Ureter (tissue), 1 donor: Measurements from ENCODE around the gene OR2S2. TPM values are rescaled to one million over a fixed set of nuclear protein-coding genes. Genes with fewer than 3 reads are reported as not detected.
A peak's percentile ranks its signal among the peaks of the same experiment; 100 is the strongest.
"Not testable (repeated sequence)": the region's sequence is repeated elsewhere in the genome, so short reads cannot be mapped to it uniquely, and the experiment has no call there.

Source experiments
- DNase-seq: peaks from one replicate; pipeline ENCODE4 v3.0.0-alpha.2; 2020; ENCODE audit warnings: low spot score
- total RNA-seq: library from RNA; stranded (reverse); gene quantifications from one replicate; pipeline ENCODE4 v1.2.4, GENCODE V29; 2023
- donor health status: DM: yes; HTN: yes; CAD: no.

OR2S2 gene
- total RNA-seq, 1 donor from 2014 or later: not detected

DNA sequence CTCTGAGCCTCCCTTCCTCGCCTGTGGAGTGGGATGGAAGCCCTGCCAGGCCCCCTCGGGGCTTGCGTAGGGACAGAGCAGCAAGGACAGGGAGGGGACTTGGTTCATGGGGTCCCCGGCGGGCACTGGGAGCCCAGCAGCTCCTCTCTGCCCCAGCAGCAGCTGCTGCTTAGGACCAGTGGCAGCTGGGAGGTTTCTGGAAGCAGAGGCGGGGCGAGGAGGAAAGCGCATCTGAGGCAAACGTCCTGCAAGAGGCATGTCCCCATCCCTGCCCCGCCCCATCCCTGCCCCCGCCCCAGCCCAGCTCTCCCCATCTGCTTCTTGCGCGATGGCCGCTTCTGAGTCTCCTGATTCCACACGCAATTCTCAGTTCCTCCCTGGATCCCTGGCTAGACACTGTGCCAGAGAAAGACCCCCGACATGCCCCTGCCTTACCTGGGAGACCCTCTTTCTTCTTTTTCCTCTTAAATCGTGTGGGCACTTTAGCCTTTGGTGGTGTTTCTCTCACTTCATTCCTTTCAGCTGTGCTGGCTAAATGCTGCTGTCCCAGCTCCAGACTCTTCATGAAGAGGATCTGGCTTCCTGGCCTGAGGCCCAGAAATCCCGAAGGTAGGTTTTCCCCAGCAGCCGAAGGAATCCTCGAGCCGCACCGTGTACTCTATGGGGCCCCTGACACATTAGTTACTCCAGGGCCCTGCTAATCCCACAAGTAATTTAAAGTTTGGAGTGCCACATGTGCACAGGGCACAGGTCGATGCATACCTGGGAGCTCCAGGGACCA lies 4.4 kb upstream of the OR2S2 start:
- DNase-seq: no peak

DNA sequence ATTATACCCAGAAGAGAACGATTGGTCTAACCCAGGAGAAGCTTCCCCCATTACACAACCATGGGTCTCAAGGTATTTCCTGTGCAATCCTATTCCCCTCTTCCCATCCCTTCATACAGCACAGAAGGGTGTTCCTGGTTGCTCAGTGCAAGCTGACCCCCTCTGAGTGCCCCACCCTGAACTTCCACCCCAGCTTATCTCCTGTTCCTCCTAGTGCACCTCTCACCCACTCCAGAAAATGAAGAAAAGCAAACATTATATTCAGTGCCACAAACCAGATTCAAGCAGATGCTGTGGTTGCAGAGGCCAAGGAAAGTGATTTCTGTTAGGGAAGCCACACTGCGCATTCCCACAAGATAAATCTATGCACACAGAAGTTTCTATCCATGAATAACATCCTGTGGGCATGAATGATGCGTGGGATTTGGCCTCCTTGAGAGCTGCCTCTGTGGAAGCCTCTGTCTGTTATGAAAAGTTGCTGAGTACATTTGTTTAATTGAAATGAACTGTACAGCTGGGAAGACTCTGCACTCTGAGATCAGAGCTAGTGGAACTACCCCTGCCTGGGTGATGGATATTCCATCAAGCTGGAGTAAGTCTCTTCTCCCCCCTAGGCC lies 2.2 kb upstream of the OR2S2 start:
- no peak for DNase-seq

DNA sequence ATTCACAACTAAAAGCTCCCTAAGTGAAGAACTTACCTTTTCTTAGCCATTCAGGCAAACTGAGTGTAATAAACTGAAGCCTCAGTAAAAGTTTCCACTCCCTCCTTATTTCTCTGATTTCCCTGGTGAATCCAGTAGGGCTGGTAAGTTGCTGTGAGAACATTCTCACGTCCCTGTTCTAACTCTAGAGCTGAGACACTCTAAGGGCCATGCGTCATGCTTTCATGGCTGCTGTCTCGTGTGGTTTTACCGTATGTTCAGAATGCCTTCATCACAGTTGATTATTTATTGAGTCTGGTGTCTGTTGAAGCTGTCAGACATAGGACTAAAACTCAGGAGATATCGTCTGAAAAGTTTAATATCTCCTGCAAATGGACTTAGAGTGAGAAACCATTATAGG lies 1.3 kb downstream of the OR2S2 start:
- DNase-seq: no peak

DNA sequence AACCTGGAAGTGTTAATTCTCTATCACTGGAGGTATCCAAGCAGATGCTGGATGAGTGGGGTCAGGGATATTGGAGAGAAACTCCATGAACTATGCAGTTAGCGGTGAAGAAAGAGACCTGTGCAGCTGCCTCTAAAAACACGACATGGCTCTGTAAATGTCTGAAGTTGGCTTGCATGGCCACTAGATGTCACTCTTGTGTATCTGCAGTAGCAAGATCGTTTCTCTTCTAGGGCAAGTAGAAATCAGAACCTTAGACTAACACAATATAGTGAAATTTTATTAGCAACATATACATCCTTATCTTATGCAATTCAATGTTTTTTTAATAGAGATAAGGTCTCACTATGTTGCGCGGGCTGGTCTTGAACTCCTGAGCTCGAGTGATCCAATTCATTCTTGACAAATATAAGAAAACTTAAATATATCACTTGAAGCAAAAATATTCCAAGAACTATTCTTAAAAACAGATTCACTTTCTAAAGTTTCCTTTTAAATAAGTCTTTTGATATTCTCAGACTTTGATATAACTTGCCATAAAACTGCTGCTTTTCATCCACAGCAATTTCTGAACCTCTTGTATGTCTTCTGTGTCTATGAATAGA lies 2.9 kb downstream of the OR2S2 start:
- DNase-seq: no peak

DNA sequence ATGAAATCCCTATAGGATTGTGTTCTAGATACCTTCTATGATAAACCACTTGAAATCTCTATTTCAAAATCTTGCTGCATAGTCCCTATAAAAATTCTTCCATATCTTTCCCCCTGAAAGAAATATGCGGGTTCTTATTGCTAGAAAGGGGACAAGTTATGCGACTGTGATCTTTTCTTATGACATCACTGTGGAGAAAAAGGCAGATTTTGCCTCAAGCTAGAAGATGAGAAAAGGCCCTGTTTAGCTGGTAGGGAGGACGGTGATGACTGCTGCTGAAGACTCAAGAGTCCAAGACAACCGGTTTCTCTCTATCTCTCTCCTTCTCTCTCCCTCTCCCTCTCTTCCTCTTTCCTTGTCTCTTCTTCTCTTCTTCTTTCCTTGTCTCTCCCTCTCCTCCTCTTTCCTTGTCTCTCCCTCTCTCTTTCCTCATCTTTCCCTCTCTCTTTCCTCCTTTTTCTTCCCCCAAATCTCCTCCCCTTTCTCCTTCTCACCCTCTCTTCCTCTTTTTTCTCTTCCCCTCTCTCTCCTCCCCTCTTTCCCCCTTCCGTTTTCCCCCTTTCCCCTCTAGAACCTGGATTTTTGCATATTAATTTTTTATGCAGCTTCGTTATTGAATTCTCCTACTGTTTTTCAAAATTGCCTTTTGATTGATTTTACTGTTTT lies 5.3 kb downstream of the OR2S2 start:
- no peak for DNase-seq

DNA sequence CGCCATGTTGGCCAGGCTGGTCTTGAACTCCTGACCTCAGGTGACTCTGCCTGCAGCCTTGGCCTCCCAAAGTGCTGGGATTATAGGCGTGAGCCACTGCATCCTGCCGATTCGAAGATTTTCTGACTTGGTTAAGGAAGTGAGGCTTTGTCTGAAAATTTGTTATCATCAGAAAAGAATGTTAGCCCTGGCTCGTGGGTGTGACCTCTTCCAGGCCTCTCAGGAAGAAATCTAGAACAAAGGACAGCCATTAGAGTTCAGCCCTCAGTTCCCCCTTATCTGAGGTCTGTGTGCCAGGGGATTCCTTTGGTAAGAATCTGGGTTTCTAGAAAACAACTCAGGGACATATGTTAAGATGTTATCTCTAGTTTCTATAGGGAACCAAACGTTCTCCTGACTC lies 6.2 kb downstream of the OR2S2 start:
- DNase-seq: no peak

DNA sequence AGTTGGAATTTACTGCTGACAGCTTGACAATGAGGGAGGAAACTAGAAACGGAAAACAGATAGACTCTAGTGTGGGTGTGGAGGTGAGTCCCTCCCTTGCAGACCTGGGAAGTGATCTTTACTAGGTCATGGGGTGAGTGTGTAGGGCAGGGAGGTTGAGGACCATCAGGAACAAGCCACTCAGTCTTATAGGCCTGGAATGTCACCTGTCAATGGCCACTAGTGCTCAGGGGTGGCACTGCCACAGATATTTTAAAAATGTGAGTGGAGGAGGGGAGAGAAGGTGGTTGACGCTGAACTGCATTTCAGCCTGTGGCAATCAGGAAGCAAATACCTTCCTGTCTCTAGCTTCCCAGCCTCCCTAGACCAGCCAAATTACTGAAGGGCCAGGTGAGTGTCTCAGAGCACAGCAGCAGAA lies 9.0 kb downstream of the OR2S2 start:
- no peak for DNase-seq

DNA sequence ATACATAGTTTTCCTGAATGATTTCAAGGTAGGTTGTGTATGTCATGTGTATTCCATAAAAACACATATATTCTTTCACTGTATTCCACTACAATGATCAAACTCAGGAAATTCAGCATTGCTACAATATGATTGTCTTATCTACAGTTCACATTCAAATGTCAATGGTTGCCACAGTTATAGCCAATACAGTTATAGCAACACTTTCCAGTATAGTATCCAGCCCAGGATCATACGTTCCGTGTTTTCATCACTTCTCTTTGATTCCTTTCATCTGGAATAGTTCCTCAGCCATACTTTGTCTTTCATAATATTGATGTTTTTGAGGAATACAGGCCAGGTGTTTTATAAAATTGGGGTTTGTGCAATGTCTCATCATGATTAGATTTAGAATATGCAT lies 9.5 kb downstream of the OR2S2 start:
- DNase-seq: no peak

DNA sequence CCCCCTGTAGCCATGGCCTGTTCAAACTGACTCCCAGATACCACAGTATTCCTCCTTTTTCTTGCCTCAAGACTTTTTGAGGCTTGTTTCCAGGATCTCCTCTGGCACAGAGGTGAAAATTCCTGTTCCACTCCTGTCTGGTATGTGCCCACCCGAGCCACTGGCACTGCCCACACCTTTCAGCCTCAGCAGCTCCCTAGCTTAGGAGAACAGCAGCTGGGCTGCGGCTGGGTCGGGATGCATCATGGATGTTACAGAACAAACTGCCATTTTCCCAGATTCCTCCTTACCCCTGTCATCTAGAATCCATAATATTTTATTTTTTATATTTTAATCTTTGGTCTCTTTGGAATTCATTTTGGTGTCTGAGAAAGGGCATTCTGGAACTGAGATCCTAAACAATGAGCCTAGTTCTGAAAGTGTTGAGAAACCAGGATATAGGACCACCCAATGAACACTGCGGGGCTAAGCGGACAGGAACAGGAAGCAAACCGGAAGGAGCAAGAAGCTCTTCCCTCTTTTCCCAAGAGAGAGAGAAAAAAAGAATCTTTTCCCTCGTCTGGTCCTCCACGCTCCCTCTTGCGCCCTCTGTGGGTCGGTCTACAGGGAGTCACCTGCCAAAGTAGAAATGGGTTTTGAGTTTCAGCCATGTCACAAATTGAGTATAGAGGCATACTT lies 12.5 kb downstream of the OR2S2 start:
- DNase-seq: peak; percentile 75

DNA sequence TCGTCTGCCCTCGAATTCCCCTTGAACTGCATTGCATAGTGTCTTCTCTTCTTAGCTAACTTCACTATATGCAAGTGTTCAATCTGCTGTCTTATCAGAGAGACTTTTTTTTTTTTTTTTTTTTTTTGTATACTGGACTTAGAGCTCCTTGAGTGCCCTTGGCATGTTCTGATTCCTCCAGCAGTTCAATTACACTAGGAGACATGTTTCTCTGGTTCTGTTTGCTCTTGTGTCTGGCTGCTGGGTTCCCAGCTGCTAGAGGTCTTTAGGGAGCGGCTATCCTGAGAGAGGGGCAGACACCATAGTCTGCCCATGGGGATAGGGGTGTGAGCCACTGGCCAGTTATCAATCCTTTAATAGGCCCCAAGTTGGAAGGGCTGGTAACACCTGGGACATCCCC lies 13.1 kb downstream of the OR2S2 start:
- no peak for DNase-seq

DNA sequence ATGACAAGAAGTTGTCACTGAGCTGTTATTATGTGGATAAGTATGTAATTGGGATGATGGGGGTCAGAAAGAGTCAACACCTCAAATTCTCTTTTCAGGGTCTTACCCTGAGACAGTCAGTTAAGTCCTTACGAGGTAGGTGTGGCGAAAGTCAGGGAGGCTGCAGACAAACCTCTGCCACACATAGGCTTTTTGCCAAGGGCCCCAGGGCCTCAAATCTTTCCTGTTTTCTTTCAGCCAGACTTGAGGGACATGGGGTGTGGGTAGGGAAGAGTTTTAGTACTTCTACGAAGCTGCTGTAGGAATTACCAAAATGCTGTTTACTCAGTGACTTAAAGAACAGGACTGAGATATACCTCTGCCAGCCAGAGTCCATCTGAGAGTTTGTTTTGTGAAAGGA lies 13.8 kb downstream of the OR2S2 start:
- DNase-seq: no peak

DNA sequence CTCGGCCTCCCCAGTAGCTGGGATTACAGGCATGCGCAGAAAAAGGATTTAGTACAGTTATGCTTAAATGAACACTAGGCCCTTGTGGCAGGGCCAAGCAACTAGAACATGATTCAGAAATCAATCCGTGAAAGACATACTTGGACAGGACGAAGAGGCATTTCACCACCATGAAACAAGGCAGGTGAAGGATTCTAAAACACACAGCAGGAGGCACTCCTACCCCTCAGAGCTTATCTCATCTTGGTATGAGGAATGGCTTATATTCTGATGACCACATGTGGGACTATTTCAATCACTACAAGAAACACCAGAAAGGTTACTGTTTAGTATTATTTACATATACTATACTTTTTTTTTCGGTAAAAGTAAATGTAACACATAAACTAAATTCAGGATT lies 15.7 kb downstream of the OR2S2 start:
- DNase-seq: no peak

DNA sequence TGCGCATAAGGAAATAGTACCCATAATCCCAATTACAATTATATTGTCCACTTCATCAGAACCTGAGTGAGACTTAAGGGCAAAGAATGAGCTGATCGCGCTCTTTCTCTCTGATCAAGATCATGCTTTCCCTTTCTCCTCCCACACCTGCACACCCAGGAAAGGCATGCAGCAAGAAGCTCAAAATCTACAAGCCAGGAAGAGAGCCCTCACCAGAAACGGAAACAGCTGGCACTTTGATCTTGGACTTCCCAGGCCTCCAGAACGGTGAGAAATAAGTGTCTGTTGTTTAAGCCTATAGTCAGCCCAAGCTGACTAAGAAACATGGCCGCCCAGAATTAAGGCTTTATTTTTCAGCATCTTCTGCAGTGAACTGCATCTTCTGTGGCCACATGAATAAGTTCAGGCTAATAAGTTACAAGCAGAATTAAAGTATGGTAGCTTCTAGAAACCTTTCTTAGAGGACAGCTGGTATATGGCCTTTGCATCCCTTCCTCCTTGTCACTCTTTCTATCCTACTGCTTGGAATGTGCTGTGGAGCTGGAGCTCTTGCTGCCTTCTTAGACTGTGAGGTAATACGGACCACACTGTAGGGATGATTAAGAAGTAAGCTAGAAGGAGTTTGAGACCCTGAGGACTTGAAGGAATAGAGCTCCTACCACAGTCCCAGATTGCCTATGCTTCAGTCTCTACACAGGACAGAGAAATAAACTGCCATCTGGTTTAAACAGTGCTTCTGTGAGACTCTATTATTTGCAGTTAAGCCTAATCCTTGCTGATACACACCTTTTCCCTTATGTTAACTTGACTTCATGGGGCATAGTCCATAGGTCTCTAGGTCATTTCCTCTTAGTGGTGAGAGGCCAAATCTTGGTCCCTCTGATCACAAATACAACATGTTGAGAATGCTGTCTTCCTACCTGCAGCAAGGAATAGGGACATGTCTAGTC lies 17.2 kb downstream of the OR2S2 start:
- no peak for DNase-seq

DNA sequence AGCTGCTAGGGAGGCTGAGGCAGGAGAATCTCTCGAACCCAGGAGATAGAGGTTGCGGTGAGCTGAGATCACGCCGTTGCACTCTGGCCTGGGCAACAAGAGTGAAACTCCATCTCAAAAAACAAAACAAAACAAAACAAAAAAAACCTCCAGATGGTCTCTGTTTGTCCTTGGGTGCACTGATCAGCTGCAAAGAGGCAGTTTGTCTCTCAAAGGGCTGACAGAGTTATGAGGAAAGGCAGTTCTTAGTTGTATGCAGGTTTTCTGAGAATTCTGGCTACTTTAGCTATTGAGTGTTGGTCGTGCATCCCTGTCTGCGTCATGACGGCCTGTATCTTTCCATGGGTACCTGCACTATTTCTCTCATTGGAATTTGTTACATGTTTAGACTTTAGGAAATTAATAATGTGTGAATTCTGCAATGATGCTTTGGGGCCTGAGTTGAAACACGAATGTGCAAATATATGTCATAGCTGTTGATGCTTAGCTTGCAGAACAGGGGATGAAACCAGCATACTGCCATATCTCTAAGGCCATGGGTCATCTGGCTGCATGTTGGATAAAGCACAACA lies 18.2 kb downstream of the OR2S2 start:
- no peak for DNase-seq

DNA sequence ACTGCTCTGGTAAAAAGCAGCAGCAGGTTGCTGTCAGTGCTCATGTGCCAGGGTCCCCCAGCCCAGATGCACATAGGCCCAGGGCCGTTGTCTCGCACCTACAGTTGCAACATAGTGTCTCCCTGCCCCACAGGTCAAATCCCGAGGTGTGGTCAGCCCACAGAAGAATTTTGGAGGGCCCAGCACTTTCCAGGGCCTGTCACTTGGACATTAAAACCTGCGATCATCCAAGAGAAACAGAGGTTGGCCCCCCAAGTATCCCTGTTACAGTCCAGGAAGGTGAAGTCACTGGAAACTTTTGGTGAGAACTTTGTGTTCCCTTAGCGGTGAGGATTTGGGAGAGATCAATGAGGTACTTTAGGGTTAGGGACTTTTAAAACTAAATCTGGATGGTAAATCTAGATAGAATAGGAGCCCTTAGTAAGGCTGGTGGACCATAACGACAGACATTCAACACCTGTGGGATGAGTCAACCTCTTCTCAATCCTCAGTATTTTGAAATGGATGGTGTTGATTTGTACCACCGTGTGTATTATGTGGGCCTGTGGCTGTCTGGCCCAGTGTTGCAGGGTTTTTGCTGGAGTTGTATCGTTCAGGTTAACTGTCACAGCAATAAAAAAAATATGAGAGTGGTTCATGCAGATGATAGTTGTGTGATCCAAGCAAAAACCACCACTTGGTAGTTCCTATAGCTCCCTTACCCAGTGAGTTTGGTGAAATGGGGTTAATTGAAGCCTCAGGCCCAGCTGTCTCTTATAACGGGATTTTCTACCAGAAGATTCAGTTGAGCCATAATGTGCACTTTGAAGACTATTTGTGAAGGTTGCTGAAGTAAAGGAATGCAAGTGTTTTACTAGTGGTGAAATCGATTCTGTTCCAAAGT lies 19.2 kb downstream of the OR2S2 start:
- no peak for DNase-seq

DNA sequence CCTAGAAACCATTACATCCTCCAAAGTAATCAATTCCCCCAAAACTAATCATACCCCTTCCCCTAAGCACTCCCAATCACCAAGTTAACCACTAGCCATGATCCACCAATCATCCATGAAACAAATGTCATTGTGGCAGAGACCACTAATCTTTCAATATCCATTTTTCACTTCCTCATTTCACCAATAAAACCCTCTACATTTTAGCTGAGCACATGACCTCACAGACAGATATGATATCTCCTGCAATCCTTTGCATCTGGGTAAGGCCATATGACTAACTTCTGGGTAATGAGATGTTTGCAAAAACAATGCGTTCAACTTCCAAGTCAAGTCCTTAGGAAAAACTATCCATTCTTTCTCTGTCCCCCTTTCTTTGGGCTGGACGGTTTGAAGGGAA lies 20.7 kb downstream of the OR2S2 start:
- no peak for DNase-seq

DNA sequence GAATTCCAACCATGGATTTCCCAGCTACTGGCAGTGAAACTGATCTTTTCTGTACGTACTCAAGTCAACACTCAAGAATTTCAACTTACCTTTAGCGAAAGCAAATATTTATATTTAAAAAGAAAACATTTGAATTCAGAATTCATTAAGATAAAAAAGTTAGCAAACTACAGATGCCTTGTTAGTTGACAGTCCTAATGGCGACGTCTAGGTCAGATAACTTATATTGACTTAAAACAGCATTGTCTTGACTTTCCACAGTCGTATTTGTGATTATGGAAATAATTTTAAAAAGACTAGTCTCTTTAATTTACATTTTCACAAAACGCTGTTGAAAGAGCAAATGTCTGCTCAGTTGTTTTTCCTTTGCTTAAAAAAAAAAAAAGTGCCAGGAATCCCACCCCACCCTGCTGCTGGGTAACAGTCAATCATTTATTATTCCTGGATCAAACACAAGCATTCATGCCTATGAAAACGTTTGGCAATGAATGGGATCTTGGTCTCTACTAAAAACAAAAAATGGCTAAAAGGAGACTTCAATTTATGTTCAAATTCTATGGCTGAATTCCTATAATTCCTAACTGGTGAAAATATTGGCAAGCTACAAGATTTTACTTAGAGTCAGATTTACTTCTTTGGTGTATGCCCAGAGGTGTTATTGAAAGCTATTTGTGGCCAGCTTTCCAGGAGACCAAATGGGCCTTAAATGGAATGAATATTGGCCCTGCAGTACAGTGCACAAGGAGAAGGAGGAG lies 22.0 kb downstream of the OR2S2 start:
- no peak for DNase-seq

DNA sequence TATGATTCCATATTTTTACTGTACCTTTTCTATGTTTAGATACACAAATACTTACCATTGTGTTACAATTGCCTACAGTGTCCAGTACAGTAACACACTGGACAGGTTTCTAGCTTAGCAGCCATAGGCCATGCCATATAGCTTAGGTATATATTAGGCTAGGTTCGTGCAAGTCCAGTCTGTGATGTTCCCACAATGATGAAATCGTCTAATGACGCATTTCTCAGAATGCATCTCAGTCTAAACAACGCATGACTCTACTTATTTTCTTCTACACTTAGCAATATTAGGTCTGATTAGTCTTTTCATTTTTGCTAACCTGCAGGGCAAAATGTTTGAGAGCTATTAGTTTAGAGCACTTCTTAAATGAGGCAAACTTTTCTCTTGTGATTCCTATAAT lies 22.7 kb downstream of the OR2S2 start:
- DNase-seq: no peak

DNA sequence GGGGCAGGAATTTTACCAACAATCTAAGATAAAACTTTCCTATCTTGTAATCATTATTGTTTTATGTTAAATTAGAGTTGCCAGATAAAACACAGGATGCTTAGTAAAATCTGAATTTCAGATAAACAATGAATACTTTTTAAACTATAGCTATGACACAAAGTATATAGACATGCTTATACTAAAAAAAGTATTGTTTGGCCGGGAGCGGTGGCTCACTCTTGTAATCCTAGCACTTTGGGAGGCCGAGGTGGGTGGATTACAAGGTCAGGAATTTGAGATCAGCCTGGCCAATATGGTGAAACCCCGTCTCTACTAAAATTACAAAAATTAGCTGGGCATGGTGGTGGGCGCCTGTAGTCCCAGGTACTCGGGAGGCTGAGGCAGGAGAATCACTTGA lies 23.9 kb downstream of the OR2S2 start:
- DNase-seq: not testable (repeated sequence)
